ENCODE results near the gene UGT3A1. TPM values are rescaled to one million over a fixed set of nuclear protein-coding genes. Genes with fewer than 3 reads are reported as not detected.

Gene UGT3A1
- total RNA-seq, 1 donor from 2014 or later, result 8.8 TPM

- H3K27me3 ChIP-seq, result peaks cover 9% of the 10 kb centered on the region
- H2AFZ ChIP-seq (replicated peaks), result no peak overlapping the region
- H3F3A ChIP-seq (ENCODE audit: low read depth), result no peaks in the 10 kb centered on the region
- no peak overlapping the region for H3K9ac ChIP-seq
- no peaks in the 10 kb centered on the region for H3K4me1 Mint-ChIP-seq
- H3K4me2 ChIP-seq, result no peak overlapping the region
- TF ChIP-seq EZH2phosphoT487 (IDR thresholded peaks at IDR 0.05) (no peak), CTCF (IDR thresholded peaks at IDR 0.05) (no peak), EZH2 (IDR thresholded peaks at IDR 0.05) (no peak)
- DNase-seq (ENCODE audit: low spot score), result peak; percentile 11
- no peak overlapping the region for H3K27ac ChIP-seq
- H3K9me3 Mint-ChIP-seq, result peaks cover 3% of the 10 kb centered on the region
- H3K4me1 ChIP-seq, result no peaks in the 10 kb centered on the region
- H3K36me3 ChIP-seq, result no peaks in the 10 kb centered on the region
- H4K20me1 ChIP-seq (ENCODE audit: low read depth), result no peaks in the 10 kb centered on the region
- H3K9me3 ChIP-seq (ENCODE audit: low read depth), result no peaks in the 10 kb centered on the region
- no peaks in the 10 kb centered on the region for H3K36me3 Mint-ChIP-seq
- no peak overlapping the region for H3K4me3 ChIP-seq
- H3K4me3 Mint-ChIP-seq, result no peak overlapping the region
- no peak overlapping the region for H3K27ac Mint-ChIP-seq
- no peaks in the 10 kb centered on the region for H3K27me3 Mint-ChIP-seq (ENCODE audit: insufficient read depth, low read depth)
- no peaks in the 10 kb centered on the region for H3K79me2 ChIP-seq (ENCODE audit: low read depth)
These were observed 37.0 kb downstream of the UGT3A1 start for GRCh38 chr5:35954175-35954574.

- Histone ChIP-seq H3K79me2 (ENCODE audit: low read depth) (no peaks in the 10 kb centered on the region), H3K9me3 (ENCODE audit: low read depth) (no peaks in the 10 kb centered on the region), H3K9ac (no peak overlapping the region), H3K4me1 (no peaks in the 10 kb centered on the region), H3K27ac (no peak overlapping the region), H3K4me2 (no peak overlapping the region), H4K20me1 (ENCODE audit: low read depth) (no peaks in the 10 kb centered on the region), H3K27me3 (peaks cover 7% of the 10 kb centered on the region), H3K4me3 (no peak overlapping the region), H3F3A (ENCODE audit: low read depth) (no peaks in the 10 kb centered on the region), H3K36me3 (no peaks in the 10 kb centered on the region), H2AFZ (replicated peaks) (no peak overlapping the region)
- no peak for TF ChIP-seq CTCF (IDR thresholded peaks at IDR 0.05)
- no peak for TF ChIP-seq EZH2phosphoT487 (IDR thresholded peaks at IDR 0.05)
- TF ChIP-seq EZH2 (IDR thresholded peaks at IDR 0.05), result no peak
- Mint-ChIP-seq H3K27ac (no peak overlapping the region), H3K4me1 (no peaks in the 10 kb centered on the region), H3K4me3 (no peak overlapping the region), H3K27me3 (ENCODE audit: insufficient read depth, low read depth) (peaks cover 4% of the 10 kb centered on the region), H3K9me3 (peaks cover 2% of the 10 kb centered on the region), H3K36me3 (no peaks in the 10 kb centered on the region)
- DNase-seq (ENCODE audit: low spot score), result no peak
These were observed 44.1 kb downstream of the UGT3A1 start for GRCh38 chr5:35947085-35947484.

- Mint-ChIP-seq H3K4me3 (no peak overlapping the region), H3K27me3 (ENCODE audit: insufficient read depth, low read depth) (peaks cover 2% of the 10 kb centered on the region), H3K4me1 (peaks cover 8% of the 10 kb centered on the region), H3K9me3 (no peaks in the 10 kb centered on the region), H3K27ac (no peak overlapping the region), H3K36me3 (no peaks in the 10 kb centered on the region)
- Histone ChIP-seq H3K27me3 (peaks cover 15% of the 10 kb centered on the region), H3K36me3 (no peaks in the 10 kb centered on the region), H4K20me1 (ENCODE audit: low read depth) (no peaks in the 10 kb centered on the region), H3K4me1 (no peaks in the 10 kb centered on the region), H3K4me2 (no peak overlapping the region), H3F3A (ENCODE audit: low read depth) (no peaks in the 10 kb centered on the region), H3K27ac (no peak overlapping the region), H3K9me3 (ENCODE audit: low read depth) (no peaks in the 10 kb centered on the region), H3K4me3 (no peak overlapping the region), H3K9ac (no peak overlapping the region), H3K79me2 (ENCODE audit: low read depth) (no peaks in the 10 kb centered on the region), H2AFZ (replicated peaks) (no peak overlapping the region)
- TF ChIP-seq CTCF (IDR thresholded peaks at IDR 0.05), result peak; percentile 8
- TF ChIP-seq EZH2phosphoT487 (IDR thresholded peaks at IDR 0.05), result no peak
- DNase-seq (ENCODE audit: low spot score), result no peak
These were observed 51.6 kb downstream of the UGT3A1 start for GRCh38 chr5:35939639-35940038.
